Parathyroid adenoma (tissue), 2 donors: ENCODE measurements around the gene ZCCHC3.

Source experiments
- H2AFZ ChIP-seq: fragments of 300-600 bp; sonication (generic); one replicate; pipeline ENCODE4 v1.7.0; 2017; ENCODE audit warnings: antibody characterized with exemption, mild to moderate bottlenecking
- H3K27ac ChIP-seq: fragments of 300-600 bp; sonication (generic); one replicate; pipeline ENCODE4 v1.7.0; 2017
- H3K27me3 ChIP-seq: fragments of 300-600 bp; sonication (generic); one replicate; pipeline ENCODE4 v1.7.0; 2017; ENCODE audit warnings: low read length; ENCODE audit not compliant: control insufficient read depth, insufficient read depth
- H3K36me3 ChIP-seq: fragments of 300-600 bp; sonication (generic); one replicate; pipeline ENCODE4 v1.7.0; 2017; ENCODE audit warnings: low read length; ENCODE audit not compliant: control insufficient read depth, insufficient read depth
- H3K4me1 ChIP-seq: fragments of 300-600 bp; sonication (generic); one replicate; pipeline ENCODE4 v1.7.0; 2017; ENCODE audit warnings: control low read depth
- H3K4me2 ChIP-seq: fragments of 300-600 bp; sonication (generic); one replicate; pipeline ENCODE4 v1.7.0; 2017; ENCODE audit warnings: low read length
- H3K4me3 ChIP-seq: fragments of 300-600 bp; sonication (generic); one replicate; pipeline ENCODE4 v1.7.0; 2017; ENCODE audit warnings: low read depth, low read length
- H3K79me2 ChIP-seq: fragments of 300-600 bp; sonication (generic); one replicate; pipeline ENCODE4 v1.7.0; 2017; ENCODE audit warnings: control low read depth
- H3K9ac ChIP-seq: fragments of 300-600 bp; sonication (generic); one replicate; pipeline ENCODE4 v1.7.0; 2017; ENCODE audit warnings: mild to moderate bottlenecking
- H3K9me3 ChIP-seq: fragments of 300-600 bp; sonication (generic); one replicate; pipeline ENCODE4 v1.7.0; 2017; ENCODE audit warnings: low read length; ENCODE audit not compliant: control insufficient read depth
- CTCF ChIP-seq: fragments of 300-600 bp; sonication (generic); IDR thresholded peaks from one replicate; pipeline ENCODE4 v1.7.0; 2017; ENCODE audit warnings: antibody characterized with exemption, mild to moderate bottlenecking
- donor health status: primary hyperparathyroidism.

The ZCCHC3 gene

DNA sequence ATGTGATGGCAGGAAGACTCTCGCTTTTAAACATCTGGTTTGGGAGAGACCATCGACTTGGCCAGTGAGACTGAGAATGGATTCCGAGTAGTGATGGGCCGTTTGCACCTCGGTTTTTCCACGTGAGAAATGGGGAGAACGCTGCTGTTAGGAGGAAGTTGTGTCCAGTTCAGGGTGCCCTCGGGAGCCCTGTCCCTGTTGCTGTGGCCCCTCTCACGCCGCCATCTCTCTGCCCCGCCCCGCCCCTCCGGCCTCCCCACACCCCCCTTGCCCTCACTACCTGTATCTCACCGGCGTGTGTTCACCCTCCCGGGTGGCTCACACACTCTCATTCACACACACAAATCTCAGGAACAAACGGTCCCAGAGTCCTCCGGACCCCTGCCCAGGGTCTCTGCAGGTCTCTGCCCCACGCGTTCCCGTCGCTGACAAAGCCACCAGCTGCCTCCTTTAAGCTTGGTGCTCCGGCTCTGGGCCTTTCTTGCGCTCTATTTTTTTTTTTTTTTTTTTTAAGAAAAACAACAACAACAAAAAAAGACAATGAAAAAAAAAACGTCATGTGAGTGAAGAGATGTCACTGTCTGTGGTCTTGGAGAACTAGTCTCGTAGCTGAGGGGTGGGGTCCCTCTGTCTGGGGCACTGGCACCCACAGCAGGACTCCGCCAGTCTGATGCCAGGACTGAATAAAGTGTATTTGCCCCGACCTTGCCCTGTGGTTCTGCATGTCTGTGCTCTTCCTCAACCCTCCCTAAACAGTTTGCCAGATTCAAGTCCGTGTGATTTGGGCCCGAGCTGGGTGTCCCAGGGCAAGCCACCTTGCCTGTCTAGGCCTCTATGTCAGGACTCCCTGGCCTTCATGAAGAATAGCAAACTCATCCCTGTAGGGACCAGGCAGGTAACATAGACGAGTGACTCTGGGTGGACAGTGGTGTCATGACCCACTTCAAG, 30.9 kb downstream of the ZCCHC3 start:
- H3K9ac ChIP-seq: no peak overlapping the region
- no peak overlapping the region for H2AFZ ChIP-seq
- no peaks in the 10 kb centered on the region for H3K27me3 ChIP-seq
- peaks cover 14% of the 10 kb centered on the region for H3K4me1 ChIP-seq
- peak overlapping the region; percentile 83 for H3K4me3 ChIP-seq
- H3K4me2 ChIP-seq: peak overlapping the region; percentile 76
- H3K27ac ChIP-seq: peak overlapping the region; percentile 79
- no peaks in the 10 kb centered on the region for H3K36me3 ChIP-seq
- no peak for TF ChIP-seq CTCF
- H3K9me3 ChIP-seq: no peaks in the 10 kb centered on the region
- no peaks in the 10 kb centered on the region for H3K79me2 ChIP-seq

GRCh38 chr20:328975-329695, 31.8 kb downstream of the ZCCHC3 start:
- no peaks in the 10 kb centered on the region for H3K36me3 ChIP-seq
- no peak overlapping the region for H3K9ac ChIP-seq

DNA sequence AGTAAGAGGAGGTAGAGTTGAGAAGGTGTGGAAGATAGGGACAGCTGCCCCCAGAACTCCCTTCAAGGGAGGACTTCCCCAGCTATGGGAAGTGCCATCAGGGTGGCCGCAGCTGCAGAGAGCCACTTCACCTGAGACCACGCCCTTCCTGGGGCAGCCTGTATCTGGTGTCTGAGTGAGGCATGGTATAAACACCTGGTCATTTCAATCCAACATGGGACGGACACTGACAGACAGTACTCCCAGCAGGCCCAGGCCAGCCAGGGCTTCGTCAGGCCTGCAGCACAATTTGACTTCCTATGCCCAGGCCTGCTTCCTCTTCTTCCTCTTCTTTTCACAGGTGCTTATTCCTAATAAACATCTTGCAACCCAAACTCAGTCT, 32.5 kb downstream of the ZCCHC3 start:
- Histone ChIP-seq H3K4me1 (peaks cover 14% of the 10 kb centered on the region), H3K4me3 (no peak overlapping the region), H3K79me2 (no peaks in the 10 kb centered on the region), H3K4me2 (no peak overlapping the region), H3K27me3 (no peaks in the 10 kb centered on the region), H3K36me3 (no peaks in the 10 kb centered on the region), H2AFZ (no peak overlapping the region), H3K27ac (peak overlapping the region; percentile 39), H3K9ac (no peak overlapping the region), H3K9me3 (no peaks in the 10 kb centered on the region)
- TF ChIP-seq CTCF: no peak

More at GRCh38 chr20:328975-329695, 31.8 kb downstream of the ZCCHC3 start:
- no peak overlapping the region for H2AFZ ChIP-seq
- no peak overlapping the region for H3K4me2 ChIP-seq
- H3K79me2 ChIP-seq: no peaks in the 10 kb centered on the region
- TF ChIP-seq CTCF: no peak
- H3K27me3 ChIP-seq: no peaks in the 10 kb centered on the region
- no peaks in the 10 kb centered on the region for H3K9me3 ChIP-seq
- H3K27ac ChIP-seq: peak overlapping the region; percentile 39
- peaks cover 14% of the 10 kb centered on the region for H3K4me1 ChIP-seq
- H3K4me3 ChIP-seq: no peak overlapping the region

GRCh38 chr20:330233-331149, 33.1 kb downstream of the ZCCHC3 start:
- peaks cover 14% of the 10 kb centered on the region for H3K4me1 ChIP-seq
- no peaks in the 10 kb centered on the region for H3K36me3 ChIP-seq
- H3K9ac ChIP-seq: no peak overlapping the region
- H3K79me2 ChIP-seq: peaks cover under 1% of the 10 kb centered on the region
- H3K4me2 ChIP-seq: no peak overlapping the region
- TF ChIP-seq CTCF: peak; percentile 91
- no peak overlapping the region for H2AFZ ChIP-seq
- H3K9me3 ChIP-seq: no peaks in the 10 kb centered on the region
- H3K4me3 ChIP-seq: no peak overlapping the region
- no peaks in the 10 kb centered on the region for H3K27me3 ChIP-seq
- H3K27ac ChIP-seq: peak overlapping the region; percentile 39
